Activated B cell treated with CpG ODN at 0.5 μM for 24 hours (primary cell): ENCODE measurements around the gene TRMU. TPM values are rescaled to one million over a fixed set of nuclear protein-coding genes. Genes with fewer than 3 reads are reported as not detected.

Experiments used
- ATAC-seq: fragments of 200-7000 bp; cut with Tn5 transposase; one replicate; pipeline ENCODE4 v1.10.0; 2021; ENCODE audit warnings: low read depth, mild to moderate bottlenecking, moderate library complexity
- CTCF ChIA-PET: fragments of 350-600 bp; sonication (Branson Sonifier 250); formaldehyde crosslinking; loops from one replicate; lab custom pipeline; 2021; ENCODE audit warnings: antibody characterized with exemption; lab: Charles Lee
- POLR2A ChIA-PET: fragments of 350-600 bp; sonication (Branson Sonifier 250); formaldehyde crosslinking; loops from one replicate; lab custom pipeline; 2021; ENCODE audit warnings: antibody characterized with exemption; lab: Charles Lee
- DNase-seq: peaks from one replicate; pipeline ENCODE4 v3.0.0; 2022
- H3K27ac Mint-ChIP-seq: one replicate; pipeline ENCODE4 v1.8.0; 2020; ENCODE audit warnings: mixed read lengths
- H3K27me3 Mint-ChIP-seq: one replicate; pipeline ENCODE4 v1.8.0; 2021; ENCODE audit warnings: mixed read lengths
- H3K36me3 Mint-ChIP-seq: one replicate; pipeline ENCODE4 v1.8.0; 2021; ENCODE audit warnings: low read depth, mixed read lengths
- H3K4me1 Mint-ChIP-seq: one replicate; pipeline ENCODE4 v1.8.0; 2021; ENCODE audit warnings: mixed read lengths
- H3K4me3 Mint-ChIP-seq: one replicate; pipeline ENCODE4 v1.8.0; 2020; ENCODE audit warnings: mild to moderate bottlenecking, mixed read lengths
- H3K9me3 Mint-ChIP-seq: one replicate; pipeline ENCODE4 v1.8.0; 2020; ENCODE audit warnings: mixed read lengths
- CTCF ChIP-seq: fragments of 200-600 bp; IDR thresholded peaks from one replicate; pipeline ENCODE4 v1.8.0; 2022; ENCODE audit warnings: antibody characterized with exemption, mild to moderate bottlenecking
- intact Hi-C: fragments of 100-400 bp; cut with micrococcal nuclease; formaldehyde crosslinking; loops from one replicate; pipeline ENCODE4 v1.15.1; 2024
- total RNA-seq: library from RNA; stranded (reverse); gene quantifications from 2 replicates; pipeline ENCODE4 v1.2.3, GENCODE V29; 2022

TRMU gene
- total RNA-seq, 1 donor from 2014 or later: 60.0 TPM

DNA sequence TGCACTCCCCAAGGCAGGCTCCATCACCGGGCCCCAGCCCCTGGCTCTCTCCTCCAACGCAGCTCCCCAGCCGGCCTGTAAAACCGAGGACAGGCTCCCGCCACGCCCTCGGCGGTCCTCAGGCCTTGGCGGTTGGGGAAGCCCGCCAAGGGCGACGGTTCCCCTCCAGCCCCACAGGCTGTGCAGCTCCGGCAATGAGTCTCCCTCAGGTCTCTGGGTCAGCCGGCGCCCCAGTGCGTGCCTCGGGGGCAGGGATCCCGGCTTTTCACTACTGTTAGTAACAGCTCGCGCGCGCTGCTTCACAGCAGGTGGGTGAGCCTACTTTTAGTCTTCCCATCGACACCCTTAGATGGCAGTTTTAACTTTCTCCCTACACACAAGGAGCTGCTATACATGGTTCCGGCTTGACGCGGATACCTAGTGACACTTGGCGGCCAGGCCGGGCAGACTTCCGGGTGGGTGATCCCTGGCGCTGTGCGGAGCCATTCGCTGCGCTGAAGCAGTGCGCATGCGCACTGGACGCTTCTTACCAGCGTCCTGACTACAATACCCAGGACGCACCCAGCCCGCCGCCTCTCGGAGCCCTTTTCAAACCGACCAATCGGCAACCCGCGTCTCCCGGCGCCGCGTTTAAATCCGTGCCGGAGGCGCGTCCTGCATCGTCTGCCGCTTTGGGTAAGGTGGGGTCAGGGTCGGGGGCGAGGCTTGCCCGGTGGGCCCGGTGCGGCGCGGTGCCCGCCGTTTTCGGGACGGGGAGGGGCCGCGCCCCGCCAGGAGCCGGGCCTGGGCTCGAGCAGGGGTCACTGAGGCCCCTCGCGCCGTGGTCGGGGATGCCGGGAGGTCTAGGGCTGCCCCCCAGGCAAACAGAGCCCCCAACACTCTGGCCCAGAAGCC lies 39.0 kb upstream of the TRMU start, which contains the start of gene GTSE1:
Gene GTSE1, plus strand, starts transcription at position 614 of the 894 bp plus-strand sequence. CDS start 531 bp downstream, outside the sequence.
- H3K27me3 Mint-ChIP-seq: no peaks in the 10 kb centered on the region

GRCh38 chr22:46297151-46297812 lies 38.2 kb upstream of the TRMU start:
- ChIA-PET POLR2A (interaction anchor here (1.0 to 2.1 kb wide), 6 partner anchors 11 to 262 kb away, joined by 3 to 29 read pairs (median 9); partner anchors contain the start of genes CDPF1 and TTC38), CTCF (interaction anchor here (2.3 to 2.5 kb wide), 2 partner anchors 175 to 180 kb away, joined by 8 to 16 read pairs; no protein-coding TSS in a partner anchor)
- H3K36me3 Mint-ChIP-seq: peaks cover 2% of the 10 kb centered on the region
- no peak for ATAC-seq
- TF ChIP-seq CTCF: no peak
- intact Hi-C loops: loop anchor here (2.0 to 10.0 kb wide), 3 partner anchors 38 to 302 kb away; partner anchors contain the start of gene TRMU
- peak overlapping the region; percentile 70 for H3K4me3 Mint-ChIP-seq
- H3K9me3 Mint-ChIP-seq: no peaks in the 10 kb centered on the region
- no peak overlapping the region for H3K27ac Mint-ChIP-seq
- peaks cover 46% of the 10 kb centered on the region for H3K4me1 Mint-ChIP-seq
- H3K27me3 Mint-ChIP-seq: no peaks in the 10 kb centered on the region
- no peak for DNase-seq

More for the DNA sequence above, 39.0 kb upstream of the TRMU start, which contains the start of gene GTSE1:
- ATAC-seq: peak; percentile 97
- Mint-ChIP-seq H3K27ac (peak within 1 kb of the TSS; percentile 98), H3K9me3 (no peaks in the 10 kb centered on the region), H3K4me3 (peak within 1 kb of the TSS; percentile 89), H3K36me3 (peaks cover 2% of the 10 kb centered on the region), H3K4me1 (peaks cover 48% of the 10 kb centered on the region)
- DNase-seq: peak; percentile 87
- no peak for TF ChIP-seq CTCF
- intact Hi-C loops: loop anchor here (1.0 to 10.0 kb wide), 6 partner anchors 38 to 302 kb away; partner anchors contain the start of genes CDPF1 and TRMU
- ChIA-PET CTCF (interaction anchor here (1.1 to 2.5 kb wide), 6 partner anchors 10 to 180 kb away, joined by 3 to 16 read pairs (median 4); partner anchors contain the start of gene TTC38), POLR2A (interaction anchor here (0.6 to 2.1 kb wide), 18 partner anchors 8 to 315 kb away, joined by 3 to 29 read pairs (median 4); partner anchors contain the start of genes CDPF1, TRMU and TTC38)

- DNase-seq (no peak), ATAC-seq (no peak)
- ChIA-PET CTCF (no interaction called here), POLR2A (interaction anchor here (0.8 kb wide), 1 partner anchor 37 kb away, joined by 3 read pairs; the partner anchor contains the start of gene TRMU)
- H3K9me3 Mint-ChIP-seq: no peaks in the 10 kb centered on the region
- intact Hi-C loops: loop anchor here (10.0 kb wide), 1 partner anchor 304 kb away; no protein-coding TSS in a partner anchor
- H3K36me3 Mint-ChIP-seq: peaks cover 2% of the 10 kb centered on the region
- H3K27me3 Mint-ChIP-seq: no peaks in the 10 kb centered on the region
- TF ChIP-seq CTCF: no peak
- H3K27ac Mint-ChIP-seq: no peak overlapping the region
- H3K4me3 Mint-ChIP-seq: no peak overlapping the region
- H3K4me1 Mint-ChIP-seq: peaks cover 27% of the 10 kb centered on the region
Measured at GRCh38 chr22:46299101-46299500, 36.4 kb upstream of the TRMU start.

DNA sequence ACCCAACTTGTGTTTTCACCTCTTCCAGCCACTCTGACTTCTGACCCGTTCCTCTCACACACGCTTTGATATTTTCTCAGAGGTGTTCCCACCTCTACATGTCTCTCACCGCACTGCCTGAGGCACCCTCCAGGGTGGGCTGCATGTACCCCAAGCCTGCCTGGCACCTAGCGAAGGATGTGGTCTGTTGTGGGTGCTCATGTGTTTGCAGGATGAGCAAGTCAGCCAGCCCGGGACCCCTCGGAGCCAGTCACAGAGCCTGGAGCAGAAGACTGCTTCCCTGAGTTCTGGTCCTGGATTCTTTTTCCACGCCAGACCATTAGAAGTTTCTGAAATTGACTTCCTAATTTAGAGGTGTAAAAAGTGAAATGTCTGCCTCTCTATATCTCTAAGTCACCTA lies 35.0 kb upstream of the TRMU start:
- peaks cover 18% of the 10 kb centered on the region for H3K4me1 Mint-ChIP-seq
- ATAC-seq: no peak
- intact Hi-C loops: no loop called here
- no peak overlapping the region for H3K27ac Mint-ChIP-seq
- H3K4me3 Mint-ChIP-seq: no peak overlapping the region
- DNase-seq: no peak
- no peaks in the 10 kb centered on the region for H3K9me3 Mint-ChIP-seq
- TF ChIP-seq CTCF: no peak
- ChIA-PET CTCF (no interaction called here), POLR2A (no interaction called here)
- H3K27me3 Mint-ChIP-seq: no peaks in the 10 kb centered on the region
- peaks cover 2% of the 10 kb centered on the region for H3K36me3 Mint-ChIP-seq
